NB4 (cell line): ENCODE measurements around the gene PCBP4.
A peak's percentile ranks its signal among the peaks of the same experiment; 100 is the strongest.

ENCODE experiments used
- DNase-seq: peaks from one replicate; pipeline ENCODE4 v3.0.0; 2010; ENCODE audit warnings: low read depth
- H3K4me3 ChIP-seq: one replicate; pipeline ENCODE4 v1.5.1; 2011; ENCODE audit warnings: mild to moderate bottlenecking, low read depth, low read length, moderate library complexity
- CTCF ChIP-seq: IDR thresholded peaks from one replicate; pipeline ENCODE4 v1.5.1; 2012; ENCODE audit warnings: low read depth, low read length
- MAX ChIP-seq: IDR thresholded peaks from 2 replicates; pipeline ENCODE4 v1.6.1; 2011; ENCODE audit warnings: low read depth, low read length
- MYC ChIP-seq: IDR thresholded peaks from 2 replicates; pipeline ENCODE4 v1.6.1; 2011; ENCODE audit warnings: low read depth, low read length
- POLR2A ChIP-seq: IDR thresholded peaks from 2 replicates; pipeline ENCODE4 v1.6.1; 2011; ENCODE audit warnings: mild to moderate bottlenecking; ENCODE audit not compliant: insufficient read length; ENCODE audit errors: extremely low read depth

Gene PCBP4

DNA sequence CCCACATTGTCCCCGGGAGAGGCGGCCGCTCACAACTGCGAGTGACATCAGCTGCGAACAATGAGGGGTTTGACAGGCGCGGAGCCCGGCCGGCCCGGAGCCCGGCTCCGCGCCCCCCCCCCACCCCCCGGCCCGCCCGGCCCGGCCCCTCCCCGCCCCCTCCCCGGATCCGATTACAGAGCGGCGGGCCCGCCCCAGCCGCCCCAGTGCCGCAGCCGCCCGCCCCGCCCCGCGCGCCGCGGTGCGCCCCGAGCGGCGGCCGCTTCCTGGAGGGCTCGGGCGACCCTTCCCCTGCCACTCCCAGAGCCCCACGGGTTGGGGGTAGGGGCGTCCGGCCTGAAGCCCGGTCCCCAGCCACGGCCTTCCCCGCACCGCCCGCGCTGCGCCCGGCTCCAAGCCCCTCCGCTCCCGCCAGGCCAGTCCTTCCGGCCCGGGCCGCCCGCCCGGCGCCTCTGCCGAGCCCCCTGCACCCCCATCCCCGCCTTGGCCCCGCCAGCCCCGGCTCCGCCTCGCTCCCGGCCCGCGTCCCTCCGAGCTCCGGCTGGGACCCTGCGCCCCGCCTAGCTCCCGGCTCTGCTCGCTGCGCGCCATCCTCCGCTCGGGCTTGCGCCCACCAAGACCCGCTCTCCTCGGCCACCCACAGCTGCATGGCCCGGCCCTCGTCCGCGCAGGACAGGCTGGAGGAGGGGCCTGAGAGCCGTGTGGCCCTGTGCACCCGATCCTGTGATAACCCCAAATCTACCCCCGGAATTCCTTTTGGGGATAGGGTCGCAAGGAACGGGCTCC is at the start of gene PCBP4:
Gene PCBP4 (minus strand): TSS at position 71 of the 786 bp plus-strand sequence. CDS start 6,214 bp downstream, outside the sequence.
- TF ChIP-seq CTCF (no peak), MYC (no peak), POLR2A (peak; percentile 38), MAX (no peak)
- peak within 1 kb of the TSS; percentile 32 for H3K4me3 ChIP-seq
- DNase-seq = peak; percentile 48

- TF ChIP-seq MYC = no peak
- no peak for TF ChIP-seq MAX
- TF ChIP-seq CTCF = no peak
- no peak for TF ChIP-seq POLR2A
- DNase-seq = peak; percentile 47
- no peak overlapping the region for H3K4me3 ChIP-seq
Observed at GRCh38 chr3:52015438-52016228, 48.4 kb upstream of the PCBP4 start.

DNA sequence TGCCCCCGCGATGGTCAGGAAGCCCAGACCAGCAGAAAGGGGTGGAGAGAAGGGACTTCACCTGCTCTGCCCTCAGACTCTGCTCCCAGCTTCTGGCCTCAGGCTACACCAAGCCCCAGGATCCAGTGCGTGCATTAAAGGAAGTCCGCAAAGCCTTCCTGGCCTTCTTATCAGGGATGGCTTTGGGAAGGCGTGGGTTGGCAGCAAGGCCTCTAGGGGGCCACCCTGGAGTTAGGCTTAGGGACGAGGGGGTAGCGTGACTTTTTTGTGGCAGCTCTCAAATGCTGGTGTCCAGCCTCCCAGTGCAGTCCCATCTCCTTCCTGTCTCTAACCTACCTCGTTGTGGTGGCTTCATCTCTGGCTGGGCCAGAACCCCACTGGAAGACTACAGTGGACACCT is 47.4 kb upstream of the PCBP4 start:
- H3K4me3 ChIP-seq = no peak overlapping the region
- TF ChIP-seq CTCF = peak; percentile 61
- TF ChIP-seq MYC = no peak
- peak; percentile 70 for DNase-seq

DNA sequence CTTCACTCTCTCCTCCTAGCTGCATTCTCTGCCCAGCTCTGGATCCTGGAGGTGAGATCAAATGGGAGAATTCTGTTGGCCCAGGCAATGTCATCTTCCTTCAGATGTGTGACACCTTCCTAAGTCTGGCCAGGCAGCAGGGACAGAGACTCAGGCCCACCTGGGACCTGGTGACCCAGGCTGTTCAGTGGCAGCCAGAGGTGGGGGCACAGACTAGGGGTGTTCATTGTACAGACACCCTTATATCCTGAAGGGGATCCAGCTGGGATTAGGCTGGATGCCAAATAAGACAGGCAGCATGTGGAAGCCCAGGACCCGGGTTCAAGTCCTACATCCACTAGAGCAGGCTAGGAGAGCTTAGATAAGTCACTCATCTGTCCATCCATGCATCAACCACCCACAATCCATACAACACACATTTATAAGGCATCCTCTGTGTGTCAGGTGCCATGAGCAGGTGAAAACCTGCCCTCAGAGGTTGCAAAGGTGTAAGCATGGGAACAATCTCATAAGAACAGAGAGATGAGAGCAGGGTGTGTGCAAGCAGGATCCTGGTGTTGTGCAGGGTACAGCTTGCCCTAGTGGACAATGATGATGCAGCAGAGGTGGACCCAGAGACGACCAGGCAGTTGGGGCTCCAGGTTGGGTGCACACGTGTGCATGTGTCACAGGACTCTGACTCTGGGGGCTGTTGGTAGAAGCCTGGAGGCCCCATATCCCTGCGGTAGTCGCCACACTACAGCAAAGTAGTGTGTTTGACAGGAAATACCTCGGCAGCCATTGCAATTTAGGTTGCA is 46.7 kb upstream of the PCBP4 start:
- H3K4me3 ChIP-seq = no peak overlapping the region
- DNase-seq = no peak
- TF ChIP-seq CTCF (peak; percentile 7), MYC (no peak)

- no peak for DNase-seq
- no peak for TF ChIP-seq POLR2A
- no peak for TF ChIP-seq MAX
- TF ChIP-seq CTCF = no peak
- no peak for TF ChIP-seq MYC
- no peak overlapping the region for H3K4me3 ChIP-seq
Observed at GRCh38 chr3:52012699-52013098, 45.4 kb upstream of the PCBP4 start.
